Activated CD4-positive, alpha-beta T cell treated with anti-CD3 and anti-CD28 coated beads for 36 hours (primary cell): Measurements from ENCODE around the gene NUP133. TPM values are rescaled to one million over a fixed set of nuclear protein-coding genes. Genes with fewer than 3 reads are reported as not detected.
"Not testable (repeated sequence)": the region's sequence is repeated elsewhere in the genome, so short reads cannot be mapped to it uniquely, and the experiment has no call there.

ENCODE experiments used
- ATAC-seq: fragments of 200-7000 bp; cut with Tn5 transposase; one replicate; pipeline ENCODE4 v1.10.0; 2021; ENCODE audit warnings: mild to moderate bottlenecking, moderate library complexity
- CTCF ChIA-PET: fragments of 350-600 bp; sonication (Branson Sonifier 250); formaldehyde crosslinking; loops from one replicate; lab custom pipeline; 2021; ENCODE audit warnings: antibody characterized with exemption; lab: Charles Lee
- POLR2A ChIA-PET: fragments of 350-600 bp; sonication (Branson Sonifier 250); formaldehyde crosslinking; loops from one replicate; lab custom pipeline; 2021; ENCODE audit warnings: antibody characterized with exemption, inconsistent platforms; lab: Charles Lee
- DNase-seq: peaks from one replicate; pipeline ENCODE4 v3.0.0-alpha.2; 2020
- H3K27ac Mint-ChIP-seq: one replicate; pipeline ENCODE4 v1.8.0; 2021; ENCODE audit warnings: mixed read lengths
- H3K27me3 Mint-ChIP-seq: one replicate; pipeline ENCODE4 v1.8.0; 2021; ENCODE audit warnings: mixed read lengths
- H3K36me3 Mint-ChIP-seq: one replicate; pipeline ENCODE4 v1.8.0; 2021; ENCODE audit warnings: low read depth, mixed read lengths
- H3K4me1 Mint-ChIP-seq: one replicate; pipeline ENCODE4 v1.8.0; 2021; ENCODE audit warnings: mixed read lengths
- H3K4me3 Mint-ChIP-seq: one replicate; pipeline ENCODE4 v1.8.0; 2021; ENCODE audit warnings: mild to moderate bottlenecking, moderate library complexity, mixed read lengths
- H3K9me3 Mint-ChIP-seq: one replicate; pipeline ENCODE4 v1.8.0; 2021; ENCODE audit warnings: low read depth, mixed read lengths
- intact Hi-C, 2 experiments: fragments of 100-400 bp; cut with DNase I in 1 of 2; cut with micrococcal nuclease in 1 of 2; formaldehyde crosslinking; loops; one replicate each; pipeline versions ENCODE4 v1.14.2 to v1.15.1; 2022 to 2024; cut with DNase I, micrococcal nuclease
- total RNA-seq, 2 experiments: library from RNA; stranded (reverse); gene quantifications; one replicate each; pipeline ENCODE4 v1.2.3, GENCODE V29; 2021

NUP133 gene
- total RNA-seq, 2 experiments from 2014 or later = 53.5 to 57.5 TPM

- CTCF ChIA-PET = no interaction called here
- intact Hi-C loops = no loop called here
- Mint-ChIP-seq H3K27me3 (peaks cover 39% of the 10 kb centered on the region), H3K27ac (no peak overlapping the region), H3K4me3 (no peak overlapping the region), H3K9me3 (no peaks in the 10 kb centered on the region), H3K4me1 (peaks cover 7% of the 10 kb centered on the region), H3K36me3 (no peaks in the 10 kb centered on the region)
- DNase-seq = no peak
- ATAC-seq = no peak
- POLR2A ChIA-PET = no interaction called here
Measured at GRCh38 chr1:229402993-229403392, 105.1 kb downstream of the NUP133 start.

- H3K4me3 Mint-ChIP-seq, POLR2A ChIA-PET, H3K36me3 Mint-ChIP-seq, H3K4me1 Mint-ChIP-seq, H3K27ac Mint-ChIP-seq, intact Hi-C loops, H3K9me3 Mint-ChIP-seq, DNase-seq, ATAC-seq, CTCF ChIA-PET: not testable (repeated sequence)
- peaks cover 35% of the 10 kb centered on the region for H3K27me3 Mint-ChIP-seq
Measured at GRCh38 chr1:229402329-229402728, 105.8 kb downstream of the NUP133 start.

DNA sequence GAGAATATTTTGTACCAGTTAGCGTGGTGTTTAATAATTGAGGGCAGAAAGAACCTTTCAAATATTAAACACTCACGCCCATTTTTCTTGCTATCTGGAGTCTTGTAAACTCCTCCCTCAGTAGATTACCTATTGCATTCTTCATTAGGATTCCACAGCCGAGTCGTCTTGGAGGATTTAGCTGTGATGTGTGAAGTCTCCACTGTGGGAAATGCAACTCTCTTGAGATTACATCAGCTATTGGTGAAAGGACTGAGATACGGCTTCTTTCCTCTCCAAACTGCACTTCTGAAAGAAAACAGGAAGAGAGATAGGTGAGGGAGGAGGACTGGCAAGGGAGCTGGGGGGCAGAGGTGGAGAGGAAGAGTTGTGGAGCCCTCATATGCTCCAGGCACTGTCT is 110.4 kb downstream of the NUP133 start:
- ChIA-PET CTCF (interaction anchor here (0.6 kb wide), 1 partner anchor 92 kb away, joined by 3 read pairs; no protein-coding TSS in a partner anchor), POLR2A (no interaction called here)
- H3K4me3 Mint-ChIP-seq = no peak overlapping the region
- no peaks in the 10 kb centered on the region for H3K36me3 Mint-ChIP-seq
- ATAC-seq = no peak
- H3K27ac Mint-ChIP-seq = no peak overlapping the region
- no peaks in the 10 kb centered on the region for H3K9me3 Mint-ChIP-seq
- intact Hi-C loops = no loop called here
- no peaks in the 10 kb centered on the region for H3K4me1 Mint-ChIP-seq
- peaks cover 22% of the 10 kb centered on the region for H3K27me3 Mint-ChIP-seq
- no peak for DNase-seq

DNA sequence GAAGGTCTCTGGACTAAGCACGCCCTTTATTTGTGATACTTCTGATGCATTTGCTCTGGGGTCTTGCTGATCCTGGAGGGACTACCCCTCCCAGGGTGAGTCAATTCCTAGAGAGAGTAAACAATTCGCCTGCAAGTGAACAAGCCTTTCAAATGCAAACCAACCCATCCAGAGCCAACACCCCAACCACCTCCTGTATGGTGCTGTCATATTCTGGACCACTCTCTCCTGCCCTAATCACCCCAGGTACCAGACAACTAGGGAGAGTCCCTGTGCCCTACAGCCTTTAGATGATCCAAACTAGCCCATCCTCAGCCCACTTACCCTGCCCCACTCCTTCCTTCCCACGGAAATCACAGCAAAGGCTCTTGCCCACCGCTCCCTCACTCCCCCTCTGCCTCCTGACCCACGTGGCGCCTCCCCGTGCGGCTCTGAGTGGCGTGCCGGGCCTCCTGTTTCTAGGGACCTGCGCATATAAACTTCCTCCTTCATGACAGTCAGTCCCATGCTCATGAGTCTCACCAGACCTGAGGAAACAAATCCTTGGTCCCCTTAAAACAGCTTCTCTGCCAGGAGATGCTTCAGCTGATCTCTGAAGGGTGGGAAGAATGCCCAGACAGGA is 111.4 kb downstream of the NUP133 start:
- no peaks in the 10 kb centered on the region for H3K4me1 Mint-ChIP-seq
- no peaks in the 10 kb centered on the region for H3K36me3 Mint-ChIP-seq
- ChIA-PET CTCF (no interaction called here), POLR2A (no interaction called here)
- ATAC-seq (no peak), DNase-seq (no peak)
- intact Hi-C loops = no loop called here
- H3K27me3 Mint-ChIP-seq = peaks cover 20% of the 10 kb centered on the region
- no peaks in the 10 kb centered on the region for H3K9me3 Mint-ChIP-seq
- H3K4me3 Mint-ChIP-seq = no peak overlapping the region
- H3K27ac Mint-ChIP-seq = no peak overlapping the region

GRCh38 chr1:229394517-229394916 is 113.6 kb downstream of the NUP133 start:
- DNase-seq, H3K9me3 Mint-ChIP-seq, H3K27ac Mint-ChIP-seq, H3K4me3 Mint-ChIP-seq, CTCF ChIA-PET, ATAC-seq, POLR2A ChIA-PET, intact Hi-C loops, H3K36me3 Mint-ChIP-seq, H3K4me1 Mint-ChIP-seq: not testable (repeated sequence)
- H3K27me3 Mint-ChIP-seq = peaks cover 21% of the 10 kb centered on the region

DNA sequence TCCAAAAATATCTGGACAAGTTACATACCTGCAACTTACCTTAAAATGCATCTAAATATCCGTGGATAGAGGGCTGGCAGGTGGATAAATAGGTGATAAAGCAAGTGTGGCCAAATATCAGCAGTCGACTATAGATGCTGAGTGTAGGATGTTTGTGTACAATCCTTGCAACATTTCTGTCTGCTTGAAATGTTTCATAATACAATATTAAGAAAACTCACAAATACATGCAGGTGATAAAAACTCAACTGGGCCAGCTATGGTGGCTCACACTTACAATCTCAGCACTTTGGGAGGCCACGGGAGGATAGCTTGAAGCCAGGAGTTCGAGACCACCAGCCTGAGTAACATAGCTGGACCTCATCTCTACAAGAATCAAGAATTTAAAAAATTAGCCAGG is 115.2 kb downstream of the NUP133 start:
- intact Hi-C loops = no loop called here
- Mint-ChIP-seq H3K27me3 (peaks cover 21% of the 10 kb centered on the region), H3K9me3 (no peaks in the 10 kb centered on the region), H3K36me3 (no peaks in the 10 kb centered on the region), H3K4me3 (no peak overlapping the region), H3K4me1 (no peaks in the 10 kb centered on the region), H3K27ac (no peak overlapping the region)
- ATAC-seq = no peak
- ChIA-PET POLR2A (no interaction called here), CTCF (no interaction called here)
- no peak for DNase-seq

Other genes with a start within 250 kb of the NUP133 start
- 10 to 100 TPM; 22.1 to 24.0 TPM for gene RAB4A, start 237.2 kb downstream of the NUP133 start, total RNA-seq
- 1 to 10 TPM; 7.9 to 8.4 TPM for gene CCSAP, start 165.3 kb downstream of the NUP133 start, total RNA-seq
- not detected for gene ACTA1, start 74.2 kb downstream of the NUP133 start, total RNA-seq
- 10 to 100 TPM; 18.4 to 30.1 TPM for gene ABCB10, start 50.4 kb upstream of the NUP133 start, total RNA-seq
- gene TAF5L, start 117.8 kb upstream of the NUP133 start, total RNA-seq = 10 to 100 TPM; 16.5 to 17.6 TPM
- gene URB2, start 117.9 kb upstream of the NUP133 start, total RNA-seq = 10 to 100 TPM; 13.9 to 16.5 TPM